Peyer's patch (tissue), 4 donors: ENCODE results near the gene BTBD17. TPM values are rescaled to one million over a fixed set of nuclear protein-coding genes. Genes with fewer than 3 reads are reported as not detected.

Source experiments
- DNase-seq, 3 donors: peaks; one replicate each; pipeline ENCODE4 v3.0.0-alpha.2; 2017 to 2019
- H3K27ac ChIP-seq, 4 donors: fragments of 200-600 bp; sonication (generic); one replicate each; pipeline ENCODE4 v1.5.1; 2016 to 2019
- H3K27me3 ChIP-seq, 2 donors: fragments of 200-600 bp; sonication (generic); one replicate each; pipeline ENCODE4 v1.5.1; 2019
- H3K36me3 ChIP-seq, 3 donors: fragments of 200-600 bp; sonication (generic); one replicate each; pipeline ENCODE4 v1.5.1; 2016 to 2019
- H3K4me1 ChIP-seq, 4 donors: fragments of 200-600 bp; sonication (generic); one replicate each; pipeline ENCODE4 v1.5.1; 2016 to 2019
- H3K4me3 ChIP-seq, 4 donors: fragments of 200-600 bp; sonication (generic); 1 replicate in 3 of 4; 2 replicates in 1 of 4; pipeline ENCODE4 v1.5.1; 2016 to 2019; ENCODE audit warnings: mild to moderate bottlenecking in 1 of 4
- H3K9me3 ChIP-seq, 4 donors: fragments of 200-600 bp; sonication (generic); one replicate each; pipeline ENCODE4 v1.5.1; 2016 to 2019; ENCODE audit warnings: mild to moderate bottlenecking in 1 of 4
- POLR2A ChIP-seq, 2 donors: fragments of 450-650 bp; IDR thresholded peaks; one replicate each; pipeline ENCODE4 v1.5.1; 2017; ENCODE audit warnings: antibody characterized with exemption in 2 of 2, mild to moderate bottlenecking in 2 of 2, moderate library complexity in 2 of 2
- total RNA-seq, 4 donors: library from RNA; depleted of rRNA; stranded (reverse); fragments of >200 nt; gene quantifications; one replicate each; pipeline ENCODE4 v1.1.0, GENCODE V29; 2016
- TF ChIP-seq, protein P1 (sequence below), 6 experiments: fragments of 450-650 bp in 4 of 6; fragments of 200-600 bp in 2 of 6; sonication (generic) in 1 of 6; IDR thresholded peaks; one replicate each; pipeline ENCODE4 v1.5.1; 2017 to 2019; ENCODE audit warnings: antibody characterized with exemption in 6 of 6, mild to moderate bottlenecking in 3 of 6, moderate library complexity in 1 of 6

Gene BTBD17
- total RNA-seq, 4 donors from 2014 or later, result not detected

DNA sequence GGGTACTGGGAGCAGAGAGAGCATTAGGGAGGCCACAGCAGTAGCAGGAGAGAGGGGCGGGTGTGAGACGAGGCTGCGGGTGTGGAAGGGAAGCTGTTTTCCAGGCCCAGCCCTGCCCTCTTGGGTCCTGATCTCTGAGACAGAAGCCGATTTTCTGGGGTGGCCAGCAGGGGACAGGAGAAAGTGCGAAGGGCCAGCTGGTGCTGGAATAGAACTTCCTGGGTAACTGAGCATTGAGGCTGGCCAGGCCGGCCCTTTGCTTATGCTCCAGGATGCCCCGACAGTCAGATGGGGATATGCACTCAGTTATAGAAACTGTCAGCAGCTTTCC lies 804 bp downstream of the BTBD17 start:
- Histone ChIP-seq H3K27me3 (peaks cover 0 to 17% of the 10 kb centered on the region in 2 donors), H3K27ac (no peak overlapping the region), H3K4me3 (no peak overlapping the region), H3K36me3 (no peaks in the 10 kb centered on the region), H3K9me3 (no peaks in the 10 kb centered on the region), H3K4me1 (peaks cover 0 to 12% (median 6%) of the 10 kb centered on the region in 4 donors)
- TF ChIP-seq POLR2A (IDR thresholded peaks at IDR 0.05), result no peak
- TF ChIP-seq, protein P1, sequence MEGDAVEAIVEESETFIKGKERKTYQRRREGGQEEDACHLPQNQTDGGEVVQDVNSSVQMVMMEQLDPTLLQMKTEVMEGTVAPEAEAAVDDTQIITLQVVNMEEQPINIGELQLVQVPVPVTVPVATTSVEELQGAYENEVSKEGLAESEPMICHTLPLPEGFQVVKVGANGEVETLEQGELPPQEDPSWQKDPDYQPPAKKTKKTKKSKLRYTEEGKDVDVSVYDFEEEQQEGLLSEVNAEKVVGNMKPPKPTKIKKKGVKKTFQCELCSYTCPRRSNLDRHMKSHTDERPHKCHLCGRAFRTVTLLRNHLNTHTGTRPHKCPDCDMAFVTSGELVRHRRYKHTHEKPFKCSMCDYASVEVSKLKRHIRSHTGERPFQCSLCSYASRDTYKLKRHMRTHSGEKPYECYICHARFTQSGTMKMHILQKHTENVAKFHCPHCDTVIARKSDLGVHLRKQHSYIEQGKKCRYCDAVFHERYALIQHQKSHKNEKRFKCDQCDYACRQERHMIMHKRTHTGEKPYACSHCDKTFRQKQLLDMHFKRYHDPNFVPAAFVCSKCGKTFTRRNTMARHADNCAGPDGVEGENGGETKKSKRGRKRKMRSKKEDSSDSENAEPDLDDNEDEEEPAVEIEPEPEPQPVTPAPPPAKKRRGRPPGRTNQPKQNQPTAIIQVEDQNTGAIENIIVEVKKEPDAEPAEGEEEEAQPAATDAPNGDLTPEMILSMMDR (IDR thresholded peaks at IDR 0.05), result no peak
- no peak for DNase-seq

DNA sequence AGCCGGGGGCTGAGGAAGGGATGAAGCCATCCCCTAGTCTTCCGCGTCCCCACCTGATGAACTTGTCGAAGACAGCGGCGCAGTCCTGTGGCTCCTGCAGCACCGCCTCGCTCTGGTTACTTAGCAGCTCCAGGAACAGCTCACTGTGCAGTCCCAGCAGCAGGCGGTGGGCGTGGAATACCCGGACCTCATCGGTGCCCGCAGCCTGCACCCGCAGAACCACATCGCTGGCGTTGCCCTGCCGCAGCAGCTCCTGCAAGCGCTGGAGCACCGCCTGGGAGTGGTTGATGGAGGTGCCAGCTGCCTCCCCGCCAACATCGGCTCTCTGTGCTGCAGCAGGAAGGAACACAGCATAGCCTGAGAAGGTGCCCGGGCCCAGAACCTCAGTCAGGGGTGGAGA lies 1.8 kb downstream of the BTBD17 start:
- Histone ChIP-seq H3K36me3 (no peaks in the 10 kb centered on the region), H3K9me3 (no peaks in the 10 kb centered on the region), H3K27ac (no peak overlapping the region), H3K4me1 (peaks cover 0 to 12% (median 6%) of the 10 kb centered on the region in 4 donors), H3K4me3 (no peak overlapping the region), H3K27me3 (peaks cover 0 to 17% of the 10 kb centered on the region in 2 donors)
- no peak for DNase-seq
- TF ChIP-seq, protein P1 (IDR thresholded peaks at IDR 0.05), result no peak
- no peak for TF ChIP-seq POLR2A (IDR thresholded peaks at IDR 0.05)

DNA sequence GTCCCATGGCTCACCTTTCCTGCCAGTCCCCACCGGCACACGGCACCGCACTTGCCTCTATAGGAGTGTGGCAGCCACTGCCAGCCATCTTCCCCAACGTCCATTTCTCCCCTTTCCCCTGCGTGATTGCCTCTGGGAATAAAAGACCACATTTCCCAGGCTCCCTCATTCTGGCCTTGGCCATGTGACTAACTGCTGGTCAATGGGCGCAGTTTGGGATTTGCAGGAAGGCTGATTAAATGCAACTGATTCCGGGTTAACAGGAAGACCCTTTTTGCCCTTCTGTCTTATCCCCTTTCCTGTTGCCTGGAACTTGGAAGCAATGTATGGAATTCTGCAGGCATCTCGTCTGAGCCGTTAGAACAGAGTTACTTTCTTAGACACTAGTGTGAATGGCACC lies 3.0 kb downstream of the BTBD17 start:
- no peaks in the 10 kb centered on the region for H3K36me3 ChIP-seq
- peaks cover 0 to 12% (median 6%) of the 10 kb centered on the region in 4 donors for H3K4me1 ChIP-seq
- no peaks in the 10 kb centered on the region for H3K9me3 ChIP-seq
- peaks cover 0 to 17% of the 10 kb centered on the region in 2 donors for H3K27me3 ChIP-seq
- TF ChIP-seq, protein P1 (IDR thresholded peaks at IDR 0.05), result no peak
- TF ChIP-seq POLR2A (IDR thresholded peaks at IDR 0.05), result no peak
- no peak for DNase-seq
- no peak overlapping the region for H3K4me3 ChIP-seq
- no peak overlapping the region for H3K27ac ChIP-seq

DNA sequence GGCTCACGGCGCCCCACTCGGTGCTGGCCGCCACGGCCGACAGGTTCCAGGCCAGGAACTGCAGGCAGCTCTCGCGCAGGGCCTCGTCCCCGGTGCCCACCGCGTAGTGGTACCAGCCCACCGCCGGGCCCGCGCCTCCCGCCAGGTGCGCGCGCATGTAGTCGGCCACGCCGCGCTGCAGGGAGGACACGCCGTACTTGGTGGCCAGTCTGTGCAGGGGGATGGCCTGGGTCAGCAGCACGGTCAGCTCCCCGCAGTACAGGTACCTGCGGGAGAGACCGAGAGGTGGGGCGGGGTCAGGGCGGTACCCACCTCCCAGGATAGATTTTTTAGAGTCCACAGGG lies 4.2 kb downstream of the BTBD17 start:
- Histone ChIP-seq H3K27ac (no peak overlapping the region), H3K36me3 (no peaks in the 10 kb centered on the region), H3K27me3 (peaks cover 0 to 17% of the 10 kb centered on the region in 2 donors), H3K9me3 (no peaks in the 10 kb centered on the region), H3K4me3 (peak overlapping the region in 2 of 4 donors; percentile 32 to 34), H3K4me1 (peaks cover 0 to 12% (median 6%) of the 10 kb centered on the region in 4 donors)
- no peak for TF ChIP-seq POLR2A (IDR thresholded peaks at IDR 0.05)
- TF ChIP-seq, protein P1 (IDR thresholded peaks at IDR 0.05), result no peak
- DNase-seq, result no peak

DNA sequence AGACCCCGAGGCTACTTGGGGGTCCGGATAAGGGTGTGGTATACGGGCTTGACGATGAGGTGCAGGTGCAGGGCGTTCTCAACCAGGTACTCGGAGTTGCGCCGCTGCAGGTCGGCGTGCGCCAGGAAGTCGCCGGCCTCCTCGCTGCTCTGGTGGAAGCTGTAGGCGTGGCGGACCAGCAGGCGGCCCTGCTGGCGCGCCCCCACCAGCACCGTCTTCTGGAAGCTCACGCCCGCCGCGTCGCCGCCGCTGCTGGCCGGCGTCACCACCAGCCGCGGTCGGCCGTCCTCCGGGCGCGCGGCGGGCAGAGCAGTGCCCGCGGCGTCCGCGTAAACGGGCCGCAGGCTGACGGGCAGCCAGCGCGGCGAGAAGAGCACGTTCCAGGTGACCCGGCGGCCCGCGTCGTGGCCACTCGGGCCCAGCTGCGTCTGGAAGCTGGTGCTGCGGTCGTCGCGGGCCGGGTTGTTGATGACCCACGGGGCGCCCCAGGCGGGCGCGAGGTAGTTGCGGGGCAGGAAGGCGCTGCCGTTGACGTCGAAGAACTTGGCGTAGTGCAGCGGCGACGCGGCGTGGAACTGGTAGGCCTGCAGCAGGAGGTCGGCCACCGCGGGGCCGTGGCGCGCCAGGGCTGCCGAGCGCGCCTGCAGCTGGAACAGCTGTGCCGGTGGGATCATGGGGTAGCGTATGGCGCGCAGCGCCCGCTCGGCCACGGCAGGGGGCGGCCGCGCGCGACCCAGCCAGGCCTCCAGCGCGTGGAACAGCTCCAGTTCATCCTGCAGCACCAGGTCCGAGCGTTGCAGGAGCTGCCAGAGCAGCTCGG lies 4.8 kb downstream of the BTBD17 start:
- Histone ChIP-seq H3K9me3 (no peaks in the 10 kb centered on the region), H3K27ac (no peak overlapping the region), H3K27me3 (peaks cover 0 to 20% of the 10 kb centered on the region in 2 donors), H3K36me3 (no peaks in the 10 kb centered on the region), H3K4me1 (peaks cover 0 to 12% (median 6%) of the 10 kb centered on the region in 4 donors), H3K4me3 (peak overlapping the region in 3 of 4 donors; percentile 12 to 34 (median 32))
- no peak for DNase-seq
- TF ChIP-seq, protein P1 (IDR thresholded peaks at IDR 0.05), result no peak
- TF ChIP-seq POLR2A (IDR thresholded peaks at IDR 0.05), result no peak
